ENCODE results near the gene ALPP.
"Not testable (repeated sequence)": the region's sequence is repeated elsewhere in the genome, so short reads cannot be mapped to it uniquely, and the experiment has no call there.

ALPP gene

DNA sequence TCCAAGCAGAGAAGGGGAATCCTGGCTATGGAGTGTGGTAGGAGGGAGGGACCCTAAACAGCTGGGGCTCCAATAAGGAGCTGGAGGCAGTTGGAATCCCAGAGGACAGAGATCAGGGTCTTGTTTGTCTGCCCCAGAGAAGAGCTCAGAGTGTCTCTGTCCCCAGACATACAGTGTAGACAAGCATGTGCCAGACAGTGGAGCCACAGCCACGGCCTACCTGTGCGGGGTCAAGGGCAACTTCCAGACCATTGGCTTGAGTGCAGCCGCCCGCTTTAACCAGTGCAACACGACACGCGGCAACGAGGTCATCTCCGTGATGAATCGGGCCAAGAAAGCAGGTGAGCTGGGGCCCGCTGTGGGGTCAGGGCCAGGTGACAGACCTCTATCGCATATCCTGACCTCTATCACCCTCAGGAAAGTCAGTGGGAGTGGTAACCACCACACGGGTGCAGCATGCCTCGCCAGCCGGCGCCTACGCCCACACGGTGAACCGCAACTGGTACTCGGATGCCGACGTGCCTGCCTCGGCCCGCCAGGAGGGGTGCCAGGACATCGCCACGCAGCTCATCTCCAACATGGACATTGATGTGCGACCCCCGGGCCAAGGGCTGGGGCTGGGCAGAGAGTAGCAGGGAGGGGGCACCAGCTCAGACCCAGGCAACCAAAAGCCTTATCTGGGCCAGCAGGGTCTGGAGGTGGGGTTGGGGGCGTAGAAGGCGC, 29.0 kb downstream of the ALPP start:
- not testable (repeated sequence) for DNase-seq

DNA sequence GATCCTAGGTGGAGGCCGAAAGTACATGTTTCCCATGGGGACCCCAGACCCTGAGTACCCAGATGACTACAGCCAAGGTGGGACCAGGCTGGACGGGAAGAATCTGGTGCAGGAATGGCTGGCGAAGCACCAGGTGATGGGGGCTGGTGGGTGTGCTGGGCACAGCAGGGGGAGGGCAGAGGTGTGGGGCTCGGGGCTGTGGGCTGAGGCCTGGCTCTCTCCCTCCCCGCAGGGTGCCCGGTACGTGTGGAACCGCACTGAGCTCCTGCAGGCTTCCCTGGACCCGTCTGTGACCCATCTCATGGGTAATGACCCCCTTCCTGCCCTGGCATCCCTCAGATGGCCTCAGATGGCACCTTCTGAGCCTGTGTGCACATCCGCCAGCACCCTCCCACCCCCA, 29.7 kb downstream of the ALPP start:
- not testable (repeated sequence) for DNase-seq

- not testable (repeated sequence) for DNase-seq
Measured at GRCh38 chr2:232409617-232410016, 31.1 kb downstream of the ALPP start.

DNA sequence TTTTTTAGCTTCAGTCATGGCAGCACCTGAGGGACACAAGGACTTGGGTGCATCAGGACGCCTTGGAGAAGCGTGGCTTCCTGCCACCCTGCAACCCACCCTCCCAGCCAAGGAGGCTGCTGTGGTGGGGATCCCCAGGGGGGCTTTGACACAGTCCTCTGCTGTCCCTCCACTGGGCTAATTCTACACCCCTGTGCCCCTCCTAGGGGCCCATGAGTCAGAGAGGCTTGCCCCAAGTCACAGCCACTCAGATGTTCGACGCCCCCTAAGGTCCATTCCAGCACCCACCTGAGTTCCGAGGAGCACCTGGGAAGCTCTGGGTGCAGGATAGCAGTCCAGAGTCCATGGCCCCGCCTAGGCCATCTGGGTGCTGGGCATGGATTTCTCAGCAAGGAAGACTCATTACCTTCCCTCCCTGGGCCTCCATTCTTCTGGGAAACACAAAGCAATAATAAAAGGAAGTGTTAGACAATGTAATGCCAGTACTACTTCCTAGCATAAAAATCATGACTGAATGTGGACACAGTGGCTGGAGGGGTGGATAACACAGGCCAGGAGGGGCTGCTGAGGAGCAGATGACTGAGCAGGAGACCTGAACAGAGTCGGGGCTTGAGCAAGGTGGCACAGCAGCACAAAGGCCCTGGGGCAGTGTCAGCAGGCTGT, 31.8 kb downstream of the ALPP start:
- no peak for DNase-seq

- no peak for DNase-seq
Measured at GRCh38 chr2:232411901-232412629, 33.5 kb downstream of the ALPP start.

DNA sequence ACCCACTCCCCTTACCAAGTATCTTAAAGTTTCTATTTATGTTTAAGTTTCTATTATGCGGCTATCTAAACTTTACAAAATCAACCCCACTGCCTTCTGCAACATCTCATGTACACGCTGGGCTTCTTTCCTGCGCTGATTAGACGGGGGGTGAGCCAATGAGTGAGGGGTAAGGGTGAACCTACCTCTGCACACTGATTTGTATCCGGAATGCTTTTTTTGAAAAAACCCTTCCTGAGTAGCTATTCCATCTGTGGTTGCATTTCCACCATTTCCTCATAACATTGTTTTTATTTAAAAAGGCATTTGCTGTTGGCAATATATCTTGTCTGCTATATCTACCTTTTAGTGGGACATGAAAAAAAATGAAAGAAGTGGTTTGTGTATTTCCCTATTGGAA, 34.4 kb downstream of the ALPP start:
- no peak for DNase-seq

DNA sequence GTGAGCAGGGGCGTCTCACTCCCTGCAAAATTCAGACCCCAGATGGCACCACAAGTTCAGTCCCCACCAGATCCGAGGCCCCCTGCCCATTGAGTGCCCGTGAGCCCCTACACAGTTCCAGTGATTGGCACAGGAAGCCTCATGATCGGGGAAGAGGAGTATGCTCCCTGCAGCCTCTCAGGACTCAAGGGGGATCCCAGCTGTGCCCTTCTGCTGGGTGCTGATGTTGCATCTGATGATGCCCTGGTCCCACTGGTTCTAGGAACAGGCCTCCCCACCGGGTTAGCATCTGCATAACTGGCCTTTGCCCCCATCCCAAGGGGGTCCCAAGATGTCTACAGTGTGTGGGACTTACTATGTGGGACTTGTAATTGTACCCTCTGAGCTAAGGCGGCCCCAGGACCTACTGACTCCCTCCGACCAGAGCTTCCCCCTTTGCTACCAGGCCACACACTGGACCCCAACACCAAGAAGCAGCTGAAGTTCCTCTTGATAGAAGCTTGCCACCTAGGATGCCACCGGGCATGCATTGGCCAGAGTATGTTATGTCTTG, 36.7 kb downstream of the ALPP start:
- no peak for DNase-seq

DNA sequence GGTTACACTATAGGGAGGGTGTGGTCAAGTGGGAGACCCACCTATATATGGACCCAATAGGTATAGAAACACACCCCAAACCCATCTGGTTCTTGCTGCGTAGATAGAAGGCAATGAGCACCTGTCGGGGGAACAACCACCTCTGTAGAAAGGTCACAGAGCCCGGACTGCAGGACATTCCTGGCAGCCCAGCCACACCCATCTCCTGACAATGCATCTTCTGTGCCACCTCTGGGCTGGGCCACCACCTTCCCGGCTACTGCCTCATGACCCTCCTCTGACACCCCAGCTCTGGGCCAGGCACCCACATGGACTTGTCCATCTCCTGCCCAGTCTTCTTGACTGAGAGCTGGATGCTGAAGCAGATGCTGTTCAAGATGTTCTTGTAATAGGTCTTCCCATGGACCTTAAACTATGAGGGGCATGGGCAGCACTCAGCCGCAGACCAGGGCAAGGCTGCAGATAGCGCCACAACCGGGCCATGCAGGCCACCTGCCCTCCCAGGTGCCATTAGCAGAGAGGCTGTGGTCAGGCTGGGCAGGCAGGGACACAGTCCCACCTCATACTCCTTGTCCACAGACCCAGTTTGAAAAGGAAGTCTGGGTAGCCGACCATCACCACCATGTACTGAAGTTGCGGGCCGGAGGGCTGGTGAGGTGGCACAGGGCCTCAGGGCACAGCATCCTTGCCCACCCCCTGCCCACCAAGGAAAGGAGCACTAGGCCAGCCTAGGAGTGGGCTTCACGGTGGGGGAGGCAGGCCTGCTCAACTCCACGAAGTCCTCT, 37.4 kb downstream of the ALPP start:
- DNase-seq = no peak

DNA sequence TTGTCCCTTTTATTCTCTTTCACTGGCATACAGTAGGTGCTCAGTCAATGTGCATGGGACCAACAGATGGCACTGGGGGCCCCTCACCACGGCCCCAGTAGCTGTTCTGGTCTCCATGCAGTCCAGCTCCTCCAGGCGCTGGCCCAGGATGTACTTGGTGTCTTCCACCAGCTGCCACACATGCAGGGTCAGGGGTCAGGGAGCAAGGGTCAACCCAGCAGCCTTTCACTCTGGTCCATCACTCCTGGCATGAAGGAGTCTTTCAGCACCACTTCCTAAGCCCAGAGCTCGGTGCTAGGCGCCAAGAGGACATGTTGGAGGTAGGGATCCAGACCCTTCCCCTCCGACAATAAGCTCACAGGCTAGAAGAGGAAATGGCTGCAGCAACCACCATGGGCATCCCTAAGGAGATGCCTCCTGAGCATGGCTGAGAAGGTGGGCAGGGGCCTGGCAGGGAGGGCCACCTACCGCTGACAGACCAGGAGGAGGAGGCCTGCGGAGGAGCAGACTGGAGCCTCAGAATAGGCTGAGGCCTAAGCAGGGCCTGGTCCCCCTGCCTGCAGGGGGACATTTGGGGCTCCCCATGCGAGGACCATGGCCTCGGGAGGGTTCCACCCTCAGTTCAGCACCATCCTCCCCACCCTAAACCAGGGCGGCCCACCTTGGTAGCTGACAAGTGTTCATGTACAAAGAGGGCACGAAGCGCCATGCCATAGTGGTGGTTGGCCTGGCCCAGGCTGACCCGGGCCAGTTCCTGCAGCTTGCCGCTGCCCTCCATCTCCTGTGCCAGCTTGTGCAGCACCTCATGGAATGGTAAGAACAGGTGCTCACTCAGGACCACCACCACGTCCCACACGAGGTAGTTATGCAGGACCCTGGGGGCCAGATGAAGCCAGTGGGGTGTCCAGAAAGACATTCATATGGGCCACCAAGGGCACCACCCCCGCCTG, 38.2 kb downstream of the ALPP start:
- DNase-seq = no peak

DNA sequence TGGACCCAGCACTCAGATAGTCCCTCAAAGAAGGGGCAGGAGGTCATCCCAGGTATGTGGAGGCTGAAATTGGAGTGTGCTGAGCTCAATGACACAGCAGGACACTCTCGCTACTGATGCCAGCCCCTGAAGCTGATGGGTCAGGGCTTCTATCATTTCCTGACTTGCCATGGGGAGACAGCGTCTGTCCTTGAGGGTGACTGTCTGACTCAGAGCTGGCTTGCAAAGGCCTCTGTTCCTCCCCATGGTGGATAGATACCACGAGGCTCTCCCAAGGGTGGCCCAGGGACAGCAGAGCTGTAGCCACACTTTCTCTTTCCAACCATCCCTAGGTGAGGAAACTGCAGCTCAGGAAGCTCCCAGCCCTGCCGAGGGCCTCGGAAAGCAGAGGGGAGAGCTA, 38.9 kb downstream of the ALPP start:
- DNase-seq = no peak

- no peak for DNase-seq
Measured at GRCh38 chr2:232418056-232418455, 39.5 kb downstream of the ALPP start.

DNA sequence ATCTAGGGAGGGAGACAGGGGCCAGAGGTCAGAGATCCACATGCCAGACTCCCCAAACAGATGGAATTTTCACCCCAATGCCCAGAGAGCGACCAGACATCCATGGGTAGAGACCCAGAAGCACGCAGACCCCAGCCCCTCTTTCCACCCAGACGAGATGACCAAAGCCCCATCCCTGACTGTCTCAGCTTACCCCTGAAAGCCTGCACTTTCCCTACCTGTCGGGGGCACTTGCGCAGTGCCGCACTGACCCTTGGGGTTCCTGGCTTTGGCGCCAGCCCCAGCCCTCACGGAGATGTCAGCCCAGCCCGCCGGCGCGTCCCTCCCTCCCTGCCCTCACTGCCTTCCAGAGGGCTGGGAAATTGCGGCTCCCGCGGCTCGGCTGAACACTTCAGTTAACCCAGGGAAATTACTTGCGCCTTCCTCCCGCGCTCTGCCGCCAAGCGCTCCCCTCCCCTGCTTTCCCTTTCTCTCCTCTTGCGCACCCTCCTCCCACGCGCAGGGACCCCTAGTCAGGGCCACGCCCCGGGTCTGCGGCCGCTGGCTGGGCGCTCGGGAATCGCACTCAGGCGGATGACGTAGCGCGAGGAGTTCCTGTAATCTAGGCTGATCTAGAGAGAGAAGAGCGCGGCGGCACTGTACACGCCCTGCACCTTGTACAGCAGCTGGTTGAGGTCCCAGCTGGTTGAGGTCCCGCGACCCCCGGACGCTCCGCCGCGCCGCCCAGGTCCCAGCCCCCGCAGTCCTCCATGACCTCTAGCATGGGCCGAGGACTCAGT, 40.1 kb downstream of the ALPP start:
- DNase-seq = peak; percentile 8 to 18

DNA sequence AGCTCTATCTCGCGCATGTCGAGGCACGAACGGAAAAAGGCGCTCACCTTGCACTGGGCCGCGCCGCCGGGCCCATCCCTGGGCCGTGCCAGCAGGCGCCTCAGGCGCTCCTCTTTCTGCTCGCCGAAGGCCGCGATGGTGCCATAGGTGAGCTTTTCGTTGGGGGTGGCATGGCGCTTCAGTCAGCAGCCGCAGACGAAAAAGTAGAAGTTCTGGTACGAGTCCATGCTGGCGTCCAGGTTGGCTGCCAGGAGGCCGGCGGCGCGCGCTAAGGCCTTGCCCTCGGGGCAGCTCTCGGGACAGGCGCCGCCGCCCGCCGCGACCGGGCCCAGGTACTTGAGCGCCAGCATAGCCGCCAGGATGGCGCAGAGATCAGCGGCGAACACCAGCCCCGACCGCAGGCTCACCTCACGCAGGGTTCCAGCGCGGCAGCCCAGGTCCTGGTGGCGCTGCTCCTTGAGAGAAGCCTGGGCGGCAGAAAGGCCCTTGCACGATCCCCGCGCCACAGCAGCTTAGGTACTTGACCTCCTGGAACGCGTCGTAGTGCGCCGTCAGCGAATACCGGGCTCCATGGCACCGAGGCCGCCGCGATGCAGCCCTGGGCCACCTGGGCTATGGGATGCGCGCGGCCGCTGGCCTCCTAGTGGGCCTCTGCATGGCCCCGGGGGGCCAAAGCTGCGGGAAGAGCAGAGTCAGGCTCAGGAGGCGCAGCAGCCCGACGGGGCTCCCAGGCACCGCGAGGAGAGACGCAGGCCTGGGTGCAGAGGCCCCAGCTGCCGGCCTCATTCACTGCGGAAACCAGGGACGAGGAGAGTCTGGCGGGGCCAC, 40.9 kb downstream of the ALPP start:
- no peak for DNase-seq

GRCh38 chr2:232420073-232420454, 41.5 kb downstream of the ALPP start:
- DNase-seq = no peak

GRCh38 chr2:232420463-232421188, 42.1 kb downstream of the ALPP start:
- DNase-seq = peak in 1 of 2 donors; percentile 3

DNA sequence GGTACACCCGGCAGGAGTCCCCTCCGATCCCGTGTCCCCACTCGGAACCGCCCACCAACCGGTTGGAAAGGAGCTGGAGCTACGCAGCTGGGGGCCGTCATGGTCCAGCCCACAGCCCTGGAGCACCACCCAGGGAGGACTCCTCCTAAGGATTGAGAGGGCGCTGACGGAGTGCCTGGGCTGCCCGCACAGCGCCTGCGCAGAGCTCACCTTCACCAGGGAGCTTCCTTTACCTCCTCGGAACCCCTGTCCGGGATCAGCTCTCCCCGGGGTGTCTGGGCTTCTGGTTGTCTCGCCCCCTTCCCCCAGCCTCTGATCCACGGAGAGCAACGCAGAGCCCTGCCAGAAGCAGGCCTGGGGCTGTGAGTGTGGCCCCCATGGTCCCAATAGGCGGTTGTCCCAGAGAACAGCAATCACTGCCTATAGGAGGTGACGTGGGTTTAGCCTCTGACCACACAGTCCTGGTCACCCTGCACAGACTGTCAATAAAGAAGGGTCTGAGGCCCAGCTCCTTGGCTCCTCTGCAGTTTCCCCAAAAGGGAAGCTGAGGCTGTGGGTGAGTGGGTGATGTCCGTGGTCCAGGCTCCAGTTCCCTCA, 42.7 kb downstream of the ALPP start:
- DNase-seq = no peak

DNA sequence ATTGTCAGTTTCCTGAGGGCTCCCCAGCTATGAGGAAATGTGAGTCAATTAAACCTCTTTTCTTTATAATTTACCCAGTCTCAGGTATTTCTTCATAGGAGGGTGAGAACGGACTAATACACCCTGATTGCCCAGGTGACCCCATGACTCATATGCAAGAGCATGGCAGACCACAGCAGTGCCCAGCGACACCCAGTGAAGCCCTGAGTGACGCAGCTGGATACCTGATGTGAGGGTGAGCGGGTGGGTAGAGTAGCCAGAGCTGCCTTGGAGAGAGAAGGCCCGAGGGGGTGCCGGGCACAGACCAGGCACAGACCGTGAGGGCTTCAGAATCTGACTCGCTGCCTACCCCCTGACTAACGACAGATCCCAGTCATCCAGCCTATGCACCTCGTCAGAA, 43.5 kb downstream of the ALPP start:
- DNase-seq = no peak

GRCh38 chr2:232422996-232423395, 44.4 kb downstream of the ALPP start:
- DNase-seq = not testable (repeated sequence)

GRCh38 chr2:232423407-232423806, 44.9 kb downstream of the ALPP start:
- not testable (repeated sequence) for DNase-seq
